GM21786 (cell line): ENCODE data around the gene BRCA1.
"Not testable (repeated sequence)": the region's sequence is repeated elsewhere in the genome, so short reads cannot be mapped to it uniquely, and the experiment has no call there.

ENCODE experiments used
- ATAC-seq: cut with Tn5 transposase; IDR thresholded peaks from one replicate; pipeline ENCODE4 v1.9.1; 2021; ENCODE audit not compliant: unreplicated experiment

BRCA1 gene

DNA sequence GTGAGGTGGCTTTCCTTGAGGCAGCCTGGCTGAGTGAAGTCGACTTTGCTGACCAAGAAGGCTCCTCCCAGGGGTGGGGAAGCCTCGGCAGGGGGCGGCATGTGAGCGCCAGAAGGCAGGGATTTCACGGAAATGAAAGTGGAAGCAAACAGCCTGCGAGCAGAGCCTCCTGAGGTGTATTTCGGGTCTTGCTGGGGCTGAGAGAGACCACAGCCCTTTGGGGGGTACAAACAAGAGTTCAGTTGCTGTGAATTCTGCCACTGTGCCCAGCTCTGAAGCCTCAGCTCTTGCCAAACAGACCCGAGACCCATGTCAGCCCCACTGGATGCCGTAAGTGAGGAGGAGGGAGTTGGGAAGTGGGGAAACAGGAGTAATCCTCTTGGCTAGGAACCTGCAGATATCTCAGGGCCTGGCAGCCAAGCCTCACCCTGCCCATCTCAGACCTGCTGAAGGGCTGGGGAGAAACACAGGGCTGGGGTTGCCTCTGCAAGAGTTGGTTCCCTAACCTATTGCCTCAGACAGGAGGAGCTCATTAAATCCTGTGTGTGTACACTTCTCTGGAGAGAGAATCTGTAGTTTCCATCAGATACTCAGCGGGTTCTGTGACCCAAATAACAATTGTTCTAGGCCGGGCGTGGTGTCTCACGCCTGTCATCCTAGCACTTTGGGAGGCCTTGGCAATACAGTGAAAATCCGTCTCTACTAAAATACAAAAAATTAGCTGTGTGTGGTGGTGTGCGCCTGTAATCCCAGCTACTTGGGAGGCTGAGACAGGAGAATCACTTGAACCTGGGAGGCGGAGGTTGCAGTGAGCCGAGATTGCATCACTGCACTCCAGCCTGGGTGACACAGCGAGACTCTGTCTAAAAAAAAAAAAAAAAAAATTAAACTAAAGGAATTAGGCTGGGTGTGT is 118.3 kb downstream of the BRCA1 start, which contains the start of gene IFI35:
IFI35 (plus strand) TSS at position 146 of the 913 bp plus-strand sequence; CDS start at position 310, 164 bp downstream.
- peak; percentile 81 for ATAC-seq

DNA sequence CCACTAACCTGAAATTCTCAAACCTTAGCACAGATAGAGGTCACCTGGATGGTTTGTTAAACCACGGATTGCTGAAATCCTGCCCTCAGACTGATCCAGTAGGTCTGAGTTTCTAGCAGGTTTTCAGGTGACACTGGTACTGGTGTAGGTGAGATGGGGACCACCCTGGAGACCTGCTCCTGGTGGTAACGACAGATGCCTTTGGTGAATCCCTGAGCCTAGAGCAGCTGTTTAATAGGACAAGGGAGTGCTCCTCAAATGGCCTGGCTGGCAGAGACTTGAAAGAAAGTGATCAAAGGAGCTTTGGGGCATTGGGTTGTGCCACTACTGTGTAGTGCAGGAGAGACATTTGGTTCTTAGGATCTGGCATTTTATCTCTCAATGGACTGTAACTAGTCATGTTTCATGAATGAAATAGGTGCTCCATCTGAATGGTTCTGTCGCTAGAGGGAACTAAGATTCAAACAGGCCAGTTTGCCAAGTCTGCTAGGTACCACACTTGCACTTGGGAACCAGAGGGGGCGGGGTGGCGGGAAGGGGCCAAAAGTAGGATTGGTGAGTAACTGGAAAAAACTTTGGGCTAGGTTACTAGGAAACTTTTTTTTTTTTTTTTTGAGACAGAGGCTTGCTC is 121.5 kb downstream of the BRCA1 start:
- no peak for ATAC-seq

DNA sequence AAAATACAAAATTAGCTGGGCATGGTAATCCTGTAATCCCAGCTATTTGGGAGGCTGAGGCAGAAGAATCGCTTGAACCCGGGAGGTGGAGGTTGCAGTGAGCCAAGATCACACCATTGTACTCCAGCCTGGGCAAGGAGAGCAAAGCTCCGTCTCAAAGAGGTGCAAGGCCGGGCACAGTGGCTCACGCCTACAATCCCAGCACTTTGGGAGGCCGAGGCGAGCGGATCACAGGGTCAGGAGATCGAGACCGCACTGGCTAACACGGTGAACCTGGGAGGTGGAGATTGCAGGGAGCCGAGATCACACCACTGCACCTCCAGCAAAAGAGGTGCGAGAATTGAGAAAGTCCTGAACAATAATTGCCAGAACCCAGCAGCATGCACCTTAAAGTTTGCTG is 124.3 kb downstream of the BRCA1 start:
- not testable (repeated sequence) for ATAC-seq

DNA sequence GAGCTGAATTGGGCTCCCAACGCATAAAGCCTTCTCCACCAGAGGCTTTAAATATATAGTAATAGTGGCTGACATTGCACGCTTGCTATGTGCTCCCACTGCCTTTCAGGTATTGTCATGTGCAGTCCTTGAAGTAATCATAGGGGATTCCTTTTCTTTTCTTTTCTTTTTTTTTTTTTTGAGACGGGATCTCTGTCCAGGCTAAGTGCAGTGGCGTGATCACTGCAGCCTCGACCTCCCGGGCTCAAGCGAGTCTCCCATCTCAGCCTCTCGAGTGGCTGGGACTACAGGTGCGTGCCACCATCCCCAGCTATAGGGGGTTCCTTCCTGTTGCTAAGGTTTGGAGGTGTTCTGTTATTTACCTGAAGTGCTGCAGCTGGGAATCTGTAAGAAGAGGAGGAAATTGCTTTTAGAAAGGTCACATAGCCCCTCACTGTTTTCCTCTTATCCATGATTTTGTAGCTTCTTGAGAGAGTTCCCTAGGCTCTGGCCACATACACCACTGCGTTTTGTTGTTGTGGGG is 126.1 kb downstream of the BRCA1 start:
- no peak for ATAC-seq

DNA sequence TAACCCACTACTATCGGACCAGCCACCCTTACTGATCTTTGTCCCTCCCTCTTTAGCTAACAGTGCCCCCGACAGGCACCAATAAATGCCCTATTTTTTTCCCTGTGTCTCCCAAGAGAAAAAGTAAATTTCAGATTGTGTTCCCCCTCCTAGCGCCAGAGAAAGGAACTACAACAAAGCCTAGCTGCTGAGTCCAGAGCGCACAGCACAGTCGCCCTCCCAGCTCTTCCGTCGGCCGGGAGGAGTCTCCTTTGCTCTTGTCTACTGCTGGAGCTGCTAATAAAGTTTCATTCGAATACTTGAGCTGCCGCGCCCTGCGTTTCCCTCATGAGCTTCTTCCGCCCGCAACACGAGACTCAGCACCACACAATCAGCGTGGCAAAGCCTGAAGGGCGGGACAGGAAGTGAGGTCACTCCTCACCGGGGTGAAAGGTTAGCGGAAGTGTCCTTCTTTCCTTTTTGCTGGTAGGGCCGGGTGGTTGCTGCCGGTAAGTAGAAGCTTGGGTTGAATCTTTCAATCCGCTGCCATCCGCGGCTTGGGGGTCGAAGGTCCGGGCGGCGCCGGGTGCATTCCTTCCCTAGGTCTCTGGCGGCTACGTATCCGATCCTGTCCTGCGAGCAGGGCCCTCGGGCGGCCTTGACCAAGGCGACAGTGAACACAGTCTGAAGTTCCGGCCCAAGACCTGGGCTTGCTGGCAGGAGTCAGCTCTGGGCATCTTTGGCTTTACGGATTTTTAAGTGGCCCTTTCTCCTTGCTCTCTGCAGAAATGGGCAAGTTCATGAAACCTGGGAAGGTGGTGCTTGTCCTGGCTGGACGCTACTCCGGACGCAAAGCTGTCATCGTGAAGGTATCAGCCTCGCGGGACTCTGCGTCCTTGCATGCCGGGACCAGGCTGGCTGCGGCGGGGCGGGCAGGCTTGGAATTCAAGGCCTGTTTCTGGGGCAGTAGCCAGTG is 126.9 kb downstream of the BRCA1 start, which contains the start of gene RPL27:
RPL27 (plus strand) TSS at position 436 of the 955 bp plus-strand sequence; CDS start at position 768, 332 bp downstream.
- peak; percentile 94 for ATAC-seq

DNA sequence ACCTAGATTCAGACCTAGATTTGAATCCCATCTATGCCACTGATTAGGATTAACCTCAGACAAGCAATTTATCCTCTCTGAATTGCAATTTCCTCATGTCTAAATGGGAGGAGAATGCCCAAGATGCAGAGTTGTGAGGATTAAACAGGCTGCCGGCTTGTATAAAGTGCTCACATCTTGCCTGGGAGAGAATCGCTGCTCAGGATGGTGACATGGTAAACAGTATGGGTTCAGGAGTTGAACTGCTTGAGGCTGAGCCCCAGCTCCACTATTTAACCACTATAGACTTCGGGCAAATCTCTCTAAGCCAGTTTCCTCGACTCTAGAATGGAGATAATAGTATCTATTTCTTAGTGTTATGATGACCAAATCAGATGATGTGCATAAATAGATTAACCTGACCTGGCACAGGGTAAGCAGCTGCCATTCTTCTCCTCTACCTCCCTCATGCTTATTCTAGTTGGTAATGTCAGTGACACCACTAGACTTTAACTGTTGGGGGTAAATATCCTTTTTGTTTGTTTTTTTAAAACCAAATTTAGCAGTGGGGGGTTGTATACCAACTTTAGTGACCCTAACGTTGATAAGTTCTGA is 127.7 kb downstream of the BRCA1 start:
- no peak for ATAC-seq
